GM19468 (cell line): ENCODE measurements around the gene ZNF385D.
"Not testable (repeated sequence)": the region's sequence is repeated elsewhere in the genome, so short reads cannot be mapped to it uniquely, and the experiment has no call there.

Source experiments
- ATAC-seq: cut with Tn5 transposase; IDR thresholded peaks from one replicate; pipeline ENCODE4 v1.9.1; 2021; ENCODE audit warnings: mild to moderate bottlenecking, moderate library complexity, moderate number of reproducible peaks; ENCODE audit not compliant: unreplicated experiment; ENCODE audit errors: extremely low read depth

Gene ZNF385D

DNA sequence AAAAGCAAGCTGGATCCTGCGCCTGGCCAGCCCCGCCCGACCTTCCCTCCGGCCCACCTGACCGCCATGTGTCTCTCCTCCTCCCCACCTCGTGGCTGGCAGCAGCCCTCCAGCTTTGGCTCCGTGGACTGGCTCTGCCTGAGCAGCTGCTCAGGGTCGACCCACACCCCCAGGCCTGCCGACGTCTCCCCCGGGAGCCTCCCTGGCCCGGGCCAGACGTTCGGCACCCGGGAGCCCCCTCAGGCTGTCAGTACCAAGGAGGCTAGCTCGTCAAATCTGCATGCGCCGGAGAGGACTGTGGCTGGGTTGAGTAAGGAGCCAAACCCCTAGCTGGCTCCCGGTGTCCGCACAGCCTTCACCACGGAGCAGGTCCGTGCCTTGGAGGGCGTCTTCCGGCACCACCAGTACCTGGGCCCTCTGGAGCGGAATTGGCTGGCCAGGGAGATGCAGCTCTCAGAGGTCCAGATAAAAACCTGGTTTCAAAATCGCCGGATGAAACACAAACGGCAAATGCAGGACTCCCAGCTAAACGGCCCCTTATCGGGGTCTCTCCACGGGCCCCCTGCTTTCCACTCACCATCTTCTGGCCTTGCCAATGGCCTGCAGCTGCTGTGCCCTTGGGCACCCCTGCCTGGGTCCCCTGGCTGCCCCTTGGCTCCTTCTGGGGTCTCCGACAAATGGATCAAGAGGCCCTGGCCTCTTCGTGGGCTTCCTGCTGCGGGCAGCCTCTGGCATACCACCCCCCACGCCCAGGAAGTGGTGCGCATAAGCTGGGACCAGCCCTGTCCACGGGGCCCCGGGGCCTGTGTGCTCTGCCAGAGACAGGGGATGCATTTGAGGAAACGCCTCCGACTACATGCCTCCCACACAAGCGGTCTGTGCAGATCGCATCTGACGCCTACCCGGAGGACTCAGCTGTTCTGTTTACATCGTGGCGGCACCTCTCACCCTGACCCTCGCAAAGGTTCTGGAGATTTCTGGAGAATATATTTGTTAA, 345.0 kb downstream of the ZNF385D start:
- no peak for ATAC-seq

DNA sequence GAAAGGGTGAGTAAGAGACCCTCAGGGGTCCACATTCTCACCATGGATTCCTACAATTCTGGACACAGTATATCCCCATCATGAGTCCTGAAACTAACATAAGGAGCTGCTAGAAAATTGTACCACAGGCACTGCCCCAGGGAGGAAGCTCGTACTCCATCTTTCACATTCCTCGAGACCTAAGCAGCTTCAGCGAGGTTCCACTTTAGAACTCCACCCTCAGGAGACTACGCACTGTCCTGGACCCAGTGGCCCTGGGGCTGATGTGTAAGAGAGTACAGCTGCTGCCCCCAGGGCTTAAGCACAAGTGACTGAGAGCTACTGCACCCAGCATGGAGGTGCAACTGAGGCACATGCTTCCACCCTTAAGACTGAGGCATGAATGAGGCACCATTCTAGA, 352.5 kb downstream of the ZNF385D start:
- ATAC-seq, result no peak

DNA sequence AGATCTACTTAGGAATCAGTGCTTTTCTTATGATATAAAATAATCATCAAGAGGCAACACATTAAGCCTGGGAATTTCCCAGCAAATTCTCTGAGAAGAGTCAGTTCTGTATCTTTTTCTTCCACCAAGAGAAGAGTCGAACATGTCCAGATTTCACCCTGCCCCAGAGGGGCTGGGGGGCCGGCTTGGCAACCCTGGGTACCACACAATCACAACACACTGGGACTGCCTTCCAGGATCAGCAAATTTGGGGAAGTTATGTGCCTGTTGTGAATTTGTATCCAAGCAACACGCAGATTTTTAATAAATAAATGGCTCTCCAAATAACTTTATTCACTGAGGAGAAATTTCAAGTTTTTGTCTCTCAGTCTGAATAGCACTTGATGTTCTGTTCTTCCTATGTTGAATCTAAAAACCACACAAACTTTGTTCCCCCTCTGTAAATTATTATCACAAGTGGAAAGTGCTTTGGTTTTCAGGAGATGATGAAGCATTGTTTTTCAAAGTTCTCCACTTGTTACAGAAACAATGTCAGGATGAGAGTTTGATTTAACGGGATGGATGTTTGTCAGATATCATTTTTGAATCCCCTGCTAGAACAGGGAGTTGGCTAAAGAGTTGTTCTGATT, 357.2 kb downstream of the ZNF385D start:
- ATAC-seq, result no peak

DNA sequence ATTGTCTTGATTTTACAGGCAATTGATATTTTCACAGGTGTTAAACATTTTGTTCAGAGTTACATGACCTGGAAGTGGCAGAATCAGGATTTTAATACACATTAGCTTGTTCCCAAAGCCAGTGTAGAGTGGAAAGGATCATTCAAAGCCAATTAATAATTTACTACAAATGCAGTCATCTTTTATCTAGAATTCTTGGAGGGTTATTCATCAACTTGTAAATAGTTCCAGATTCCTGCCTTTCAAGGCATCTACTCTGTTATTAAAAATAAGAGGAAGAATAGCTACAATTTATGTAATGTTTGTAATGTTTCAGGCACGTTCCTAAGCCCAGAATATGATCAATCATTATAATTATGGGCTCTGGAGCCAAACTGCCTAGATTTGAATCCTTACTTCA, 358.5 kb downstream of the ZNF385D start:
- ATAC-seq, result no peak

DNA sequence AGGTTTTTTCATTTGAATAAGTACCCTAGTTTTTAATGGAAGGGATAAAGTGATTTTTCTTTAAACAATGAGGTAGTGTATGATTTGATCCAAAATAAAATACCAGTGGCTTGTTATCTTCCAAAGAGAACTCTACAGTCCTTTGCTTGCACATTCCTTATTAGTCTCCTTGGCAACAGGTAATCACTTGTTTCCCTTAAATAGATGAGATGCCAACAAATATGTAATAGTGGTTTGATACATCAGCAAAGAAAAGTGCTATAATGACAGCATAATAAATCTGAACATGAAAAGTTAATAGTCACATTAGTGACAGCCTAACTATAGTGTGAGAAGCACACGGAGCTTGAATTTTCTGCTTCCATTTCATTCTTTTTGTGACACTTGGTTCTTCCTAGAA, 360.2 kb downstream of the ZNF385D start:
- ATAC-seq, result no peak

DNA sequence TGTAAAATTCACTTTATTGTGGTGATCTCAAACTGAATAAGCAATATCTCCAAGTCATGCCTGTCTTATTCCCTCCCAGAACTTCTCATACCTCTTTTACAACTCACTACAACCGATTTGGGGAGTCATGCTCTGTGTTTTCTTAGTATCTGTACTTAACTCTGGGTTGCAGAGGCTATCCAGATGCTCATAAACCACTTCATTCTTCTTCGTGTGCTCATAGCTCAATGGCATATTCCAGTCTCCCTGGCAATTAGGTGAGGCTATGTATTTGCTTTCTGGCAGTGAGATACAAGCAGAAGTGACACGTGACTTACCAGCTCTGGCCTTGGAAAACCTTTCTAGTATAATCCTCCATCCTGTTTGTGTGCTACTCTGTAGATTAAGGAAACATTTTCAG, 360.9 kb downstream of the ZNF385D start:
- no peak for ATAC-seq

DNA sequence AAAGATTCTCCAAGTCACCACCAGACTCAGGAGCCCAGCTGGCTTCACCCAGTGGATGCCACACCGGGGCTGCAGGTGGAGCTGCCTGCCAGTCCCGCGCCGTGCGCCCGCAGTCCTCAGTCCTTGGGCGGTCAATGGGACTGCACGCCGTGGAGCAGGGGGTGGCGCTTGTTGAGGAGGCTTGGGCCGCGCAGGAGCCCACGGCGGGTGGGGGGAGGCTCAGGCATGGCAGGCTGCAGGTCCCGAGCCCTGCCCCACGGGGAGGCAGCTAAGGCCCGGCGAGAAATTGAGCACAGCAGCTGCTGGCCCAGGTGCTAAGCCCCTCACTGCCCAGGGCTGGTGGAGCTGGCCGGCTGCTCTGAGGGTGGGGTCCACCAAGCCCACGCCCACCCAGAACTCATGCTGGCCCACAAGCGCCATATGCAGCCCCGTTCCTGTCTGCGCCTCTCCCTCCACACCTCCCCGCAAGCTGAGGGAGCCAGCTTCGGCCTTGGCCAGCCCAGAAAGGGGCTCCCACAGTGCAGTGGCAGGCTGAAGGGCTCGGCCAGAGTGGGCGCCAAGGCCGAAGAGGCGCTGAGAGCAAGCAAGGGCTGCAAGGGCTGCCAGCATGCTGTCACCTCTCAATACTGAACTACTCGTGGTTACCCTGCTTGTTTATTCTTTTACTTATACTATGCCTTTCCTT, 363.7 kb downstream of the ZNF385D start:
- not testable (repeated sequence) for ATAC-seq

DNA sequence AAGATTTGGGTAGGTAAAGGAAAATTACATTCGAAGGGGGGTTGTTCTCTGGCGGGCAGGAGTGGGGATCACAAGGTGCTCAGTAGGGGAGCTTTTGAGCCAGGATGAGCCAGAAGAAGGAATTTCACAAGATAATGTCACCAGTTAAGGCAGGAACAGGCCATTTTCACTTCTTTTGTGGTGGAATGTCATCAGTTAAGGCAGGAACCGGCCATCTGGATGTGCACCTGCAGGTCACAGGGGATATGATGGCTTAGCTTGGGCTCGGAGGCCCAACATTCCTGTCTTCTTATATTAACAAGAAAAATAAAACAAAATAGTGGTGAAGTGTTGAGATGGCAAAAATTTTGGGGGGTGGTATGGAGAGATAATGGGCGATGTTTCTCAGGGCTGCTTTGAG, 373.0 kb downstream of the ZNF385D start:
- ATAC-seq, result not testable (repeated sequence)

DNA sequence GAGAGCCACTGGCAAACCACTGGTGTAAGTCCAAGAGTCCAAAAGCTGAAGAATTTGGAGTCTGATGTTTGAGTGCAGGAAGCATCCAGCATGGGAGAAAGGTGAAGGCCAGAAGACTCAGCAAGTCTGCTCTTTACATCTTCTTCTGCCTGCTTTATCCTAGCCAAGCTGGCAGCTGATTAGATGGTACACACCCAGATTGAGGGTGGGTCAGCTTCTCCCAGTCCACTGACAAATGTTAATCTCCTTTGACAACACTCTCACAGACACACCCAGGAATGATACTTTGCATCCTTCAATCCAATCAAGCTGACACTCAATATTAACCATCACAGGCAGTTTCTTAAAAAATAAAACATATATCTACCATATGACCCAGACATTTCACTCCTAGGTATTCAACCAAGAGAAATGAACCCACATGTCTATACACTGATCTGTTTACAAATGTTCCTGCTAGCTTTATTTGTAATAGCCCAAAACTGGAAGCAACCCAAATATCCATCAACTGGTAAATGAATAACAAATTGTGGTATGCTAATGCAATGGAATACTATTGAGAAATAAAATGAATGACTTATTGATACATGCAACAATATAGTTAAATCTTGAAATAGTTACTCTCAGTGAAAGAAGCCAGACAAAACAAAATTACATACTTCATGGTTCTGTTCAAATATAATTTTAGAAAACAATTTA, 373.8 kb downstream of the ZNF385D start:
- no peak for ATAC-seq

DNA sequence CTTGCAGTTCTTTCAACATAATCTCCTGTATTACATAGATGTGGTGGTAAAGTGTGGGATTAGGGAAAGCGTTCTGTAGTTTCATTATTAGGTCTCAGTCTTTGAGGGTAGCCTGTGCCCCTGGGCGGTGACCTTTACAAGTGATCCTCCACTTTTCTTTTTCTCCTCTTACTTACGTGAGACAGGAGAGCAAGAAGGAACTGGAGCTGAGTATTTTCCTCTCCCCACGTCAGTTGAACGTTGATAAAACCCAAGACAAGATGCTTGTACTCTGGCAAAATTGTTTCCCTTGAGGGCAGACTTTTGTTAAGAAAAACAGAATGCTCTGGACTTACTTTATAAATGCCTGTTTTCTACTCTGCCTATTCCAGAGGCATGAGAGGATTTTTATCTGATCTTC, 378.7 kb downstream of the ZNF385D start:
- no peak for ATAC-seq
